AG08395 (cell line): ENCODE results near the gene PCDHGA10.
"Not testable (repeated sequence)": the region's sequence is repeated elsewhere in the genome, so short reads cannot be mapped to it uniquely, and the experiment has no call there.

Source experiments
- DNase-seq: peaks from one replicate; pipeline ENCODE4 v3.0.0; 2012; ENCODE audit warnings: mixed read lengths, low spot score

The PCDHGA10 gene

GRCh38 chr5:141420855-141421488, 8.2 kb downstream of the PCDHGA10 start, which contains the start of gene PCDHGA11:
Gene PCDHGA11 (plus strand): TSS chr5:141421051. CDS start chr5:141421228, 177 bp downstream.
- DNase-seq = peak; percentile 61

GRCh38 chr5:141421489-141421855, 8.7 kb downstream of the PCDHGA10 start:
- DNase-seq = no peak

- no peak for DNase-seq
Observed at GRCh38 chr5:141422742-141423291, 10.0 kb downstream of the PCDHGA10 start.

GRCh38 chr5:141427783-141428426, 15.1 kb downstream of the PCDHGA10 start:
- DNase-seq = no peak

GRCh38 chr5:141430332-141431113, 17.7 kb downstream of the PCDHGA10 start, which contains the start of gene PCDHGA12:
Gene PCDHGA12 (plus strand): TSS chr5:141430507. CDS start chr5:141430760, 253 bp downstream.
- DNase-seq = peak; percentile 84

- DNase-seq = no peak
Observed at GRCh38 chr5:141431286-141431685, 18.5 kb downstream of the PCDHGA10 start.

- DNase-seq = not testable (repeated sequence)
Observed at GRCh38 chr5:141432308-141432707, 19.5 kb downstream of the PCDHGA10 start.

GRCh38 chr5:141432726-141433125, 19.9 kb downstream of the PCDHGA10 start:
- DNase-seq = not testable (repeated sequence)

- DNase-seq = no peak
Observed at GRCh38 chr5:141434006-141434405, 21.2 kb downstream of the PCDHGA10 start.

- DNase-seq = no peak
Observed at GRCh38 chr5:141437221-141437620, 24.4 kb downstream of the PCDHGA10 start.

- DNase-seq = peak; percentile 39
Observed at GRCh38 chr5:141439411-141440141, 26.8 kb downstream of the PCDHGA10 start.

- no peak for DNase-seq
Observed at GRCh38 chr5:141440341-141440740, 27.6 kb downstream of the PCDHGA10 start.

GRCh38 chr5:141441571-141442170, 28.9 kb downstream of the PCDHGA10 start:
- DNase-seq = no peak

- no peak for DNase-seq
Observed at GRCh38 chr5:141465351-141465750, 52.6 kb downstream of the PCDHGA10 start.
